Kidney capillary endothelial cell (primary cell): ENCODE data around the gene NPBWR2.

Experiments used
- DNase-seq: peaks from one replicate; pipeline ENCODE4 v3.0.0-alpha.2; 2018; ENCODE audit warnings: low spot score

The NPBWR2 gene

GRCh38 chr20:64072498-64073063 lies 34.8 kb downstream of the NPBWR2 start:
- DNase-seq, result no peak

GRCh38 chr20:64071341-64072332 lies 35.7 kb downstream of the NPBWR2 start:
- no peak for DNase-seq

- DNase-seq, result no peak
Measured at GRCh38 chr20:64070244-64070993, 36.9 kb downstream of the NPBWR2 start.

GRCh38 chr20:64069614-64070243 lies 37.6 kb downstream of the NPBWR2 start:
- DNase-seq, result no peak

- DNase-seq, result no peak
Measured at GRCh38 chr20:64069209-64069613, 38.2 kb downstream of the NPBWR2 start.

GRCh38 chr20:64068386-64069208 lies 38.8 kb downstream of the NPBWR2 start:
- no peak for DNase-seq

- no peak for DNase-seq
Measured at GRCh38 chr20:64067733-64068307, 39.5 kb downstream of the NPBWR2 start.

- DNase-seq, result no peak
Measured at GRCh38 chr20:64067005-64067632, 40.2 kb downstream of the NPBWR2 start.

GRCh38 chr20:64065974-64066343 lies 41.4 kb downstream of the NPBWR2 start:
- no peak for DNase-seq

GRCh38 chr20:64065062-64065973 lies 42.0 kb downstream of the NPBWR2 start:
- no peak for DNase-seq

GRCh38 chr20:64064145-64064698 lies 43.1 kb downstream of the NPBWR2 start:
- no peak for DNase-seq

GRCh38 chr20:64063389-64064144 lies 43.8 kb downstream of the NPBWR2 start:
- no peak for DNase-seq

GRCh38 chr20:64062596-64063388 lies 44.6 kb downstream of the NPBWR2 start, which contains the start of gene TCEA2:
TCEA2 (plus strand) TSS chr20:64063198; CDS start chr20:64063313, 115 bp downstream.
- DNase-seq, result peak; percentile 89

- no peak for DNase-seq
Measured at GRCh38 chr20:64062276-64062595, 45.1 kb downstream of the NPBWR2 start.

- DNase-seq, result no peak
Measured at GRCh38 chr20:64058536-64058935, 48.8 kb downstream of the NPBWR2 start.

- DNase-seq, result peak; percentile 81
Measured at GRCh38 chr20:64057628-64058498, 49.5 kb downstream of the NPBWR2 start.
